GM21619 (cell line): Measurements from ENCODE around the gene ZSWIM2.
"Not testable (repeated sequence)": the region's sequence is repeated elsewhere in the genome, so short reads cannot be mapped to it uniquely, and the experiment has no call there.

ENCODE experiments used
- ATAC-seq: cut with Tn5 transposase; IDR thresholded peaks from one replicate; pipeline ENCODE4 v1.9.1; 2021; ENCODE audit not compliant: unreplicated experiment

ZSWIM2 gene

GRCh38 chr2:186848873-186849578 is at the start of gene ZSWIM2:
Gene ZSWIM2, minus strand, starts transcription at chr2:186849170. Its CDS starts 40 bp downstream, at chr2:186849130.
- peak; percentile 62 for ATAC-seq

DNA sequence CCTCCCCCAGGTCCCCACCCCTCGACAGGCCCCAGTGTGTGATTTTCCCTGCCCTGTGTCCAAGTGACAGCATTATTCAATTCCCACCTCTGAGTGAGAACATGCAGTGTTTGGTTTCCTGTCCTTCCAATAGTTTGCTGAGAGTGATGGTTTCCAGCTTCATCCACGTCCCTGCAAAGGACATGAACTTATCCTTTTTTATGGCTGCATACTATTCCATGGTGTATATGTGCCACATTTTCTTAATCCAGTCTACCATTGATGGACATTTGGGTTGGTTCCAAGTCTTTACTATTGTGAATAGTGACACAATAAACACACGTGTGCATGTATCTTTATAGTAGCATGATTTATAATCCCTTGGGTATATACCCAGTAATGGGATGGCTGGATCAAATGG is 47.2 kb upstream of the ZSWIM2 start:
- ATAC-seq, result not testable (repeated sequence)

DNA sequence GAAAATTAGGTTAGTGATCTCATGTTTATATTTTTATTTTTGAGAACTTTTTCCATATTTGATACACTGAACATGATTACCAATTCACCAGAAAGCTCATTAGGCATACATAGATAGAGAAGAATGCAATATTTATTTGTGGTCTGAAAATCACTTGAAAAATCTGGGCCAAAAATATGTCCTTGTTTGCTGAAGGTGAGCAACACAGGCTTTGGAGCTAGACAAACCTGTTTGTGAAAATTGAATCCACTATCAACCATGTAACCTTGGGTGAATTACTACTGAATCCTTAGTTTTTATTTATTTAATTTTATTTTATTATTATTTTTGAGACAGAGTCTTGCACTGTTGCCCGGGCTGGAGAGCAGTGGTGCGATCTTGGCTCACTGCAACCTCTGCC is 46.5 kb upstream of the ZSWIM2 start:
- no peak for ATAC-seq

DNA sequence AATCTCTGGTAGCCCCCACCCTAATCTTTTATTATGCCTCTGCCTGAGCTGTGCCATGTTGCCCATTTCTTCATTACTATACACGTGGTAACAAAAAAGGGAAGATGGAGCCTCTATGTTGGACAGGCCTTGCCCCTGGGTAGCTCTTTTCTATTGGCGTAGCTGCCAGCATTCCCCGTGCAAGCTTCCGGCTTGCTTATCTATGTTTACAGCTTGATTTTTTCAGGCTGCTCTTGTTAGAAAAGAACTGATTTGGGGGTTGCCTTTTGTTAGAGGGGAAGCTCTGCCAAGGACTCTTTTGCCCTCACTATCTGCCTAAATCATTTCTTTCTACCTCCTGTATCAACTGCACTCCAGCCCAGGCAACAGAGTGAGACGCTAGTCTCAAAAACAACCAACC is 45.5 kb upstream of the ZSWIM2 start:
- ATAC-seq, result no peak

- ATAC-seq, result no peak
Observed at GRCh38 chr2:186892821-186893220, 43.9 kb upstream of the ZSWIM2 start.

- ATAC-seq, result no peak
Observed at GRCh38 chr2:186891185-186891621, 42.2 kb upstream of the ZSWIM2 start.

DNA sequence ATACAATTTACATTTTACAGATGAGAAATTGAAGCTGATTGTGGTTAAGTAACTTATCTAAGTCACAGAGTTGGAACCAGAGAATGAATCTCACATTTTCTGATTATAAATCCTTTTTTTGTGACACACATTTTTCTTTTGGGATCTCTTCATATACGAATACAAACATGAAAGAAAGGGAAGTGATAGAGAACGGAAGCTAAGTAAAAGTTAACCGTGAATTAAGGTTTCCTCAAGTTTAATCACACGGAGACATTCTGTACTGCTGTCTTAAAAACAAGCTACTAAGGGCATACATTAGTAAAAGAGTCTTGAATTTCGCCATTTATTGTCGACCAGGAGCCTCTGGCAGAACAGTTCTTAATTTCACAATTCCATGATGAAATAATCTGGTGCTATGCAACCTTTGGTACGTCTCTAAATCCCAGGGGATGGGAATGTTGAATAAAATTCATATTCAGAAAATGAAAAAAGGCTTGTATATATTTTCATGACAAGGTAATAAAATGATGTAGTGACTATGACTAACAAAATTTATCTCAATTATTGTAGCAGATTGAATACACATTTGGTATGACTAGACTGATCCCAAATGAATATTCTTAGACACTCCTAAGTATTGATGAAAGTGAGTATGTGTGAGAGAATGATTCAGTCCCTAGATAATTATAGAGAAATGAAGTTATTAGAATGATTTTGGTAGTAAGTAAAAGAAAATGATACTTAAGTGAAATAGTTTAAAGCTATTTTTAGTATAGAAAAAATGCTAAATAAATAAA is 40.3 kb upstream of the ZSWIM2 start:
- no peak for ATAC-seq

- ATAC-seq, result peak; percentile 75
Observed at GRCh38 chr2:186887107-186888090, 38.4 kb upstream of the ZSWIM2 start.

DNA sequence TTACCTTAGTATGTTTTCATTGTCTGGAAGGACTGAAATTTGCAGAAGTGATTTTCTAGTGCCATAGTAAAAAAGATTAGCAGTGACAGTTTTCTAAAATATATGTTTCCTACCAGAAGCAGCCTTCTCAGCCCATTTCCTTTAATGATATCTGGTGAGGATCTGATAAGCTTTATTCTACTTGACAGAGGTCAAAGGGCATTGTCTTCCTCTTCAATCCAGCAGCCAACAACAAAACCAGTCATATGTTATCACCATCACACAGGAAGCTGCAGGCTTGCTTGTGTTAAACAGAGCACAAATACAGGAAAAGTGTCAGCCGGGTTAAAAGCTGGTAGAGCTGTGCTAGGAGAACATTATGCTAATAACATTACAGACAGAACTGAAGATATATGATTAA is 35.6 kb upstream of the ZSWIM2 start:
- ATAC-seq, result no peak

DNA sequence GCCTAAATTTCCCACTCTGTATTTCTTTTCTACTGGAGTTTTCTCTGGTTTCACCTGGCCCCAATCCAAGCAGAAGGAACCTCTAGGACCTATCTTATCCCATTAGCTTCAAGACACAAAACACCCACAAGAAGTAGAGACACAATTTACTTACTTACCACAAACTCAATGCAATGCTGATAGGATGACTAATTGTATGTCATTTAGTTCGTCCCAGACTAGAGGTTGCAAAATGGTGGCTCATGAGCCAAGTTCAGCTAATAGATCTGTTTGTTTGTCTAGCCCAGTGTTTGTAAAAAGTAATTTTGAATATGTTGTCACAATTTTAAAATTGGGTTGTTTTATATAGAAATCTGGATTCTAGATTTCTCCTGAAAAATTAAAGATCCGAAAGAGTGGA is 34.7 kb upstream of the ZSWIM2 start:
- no peak for ATAC-seq

GRCh38 chr2:186882511-186883071 is 33.6 kb upstream of the ZSWIM2 start:
- no peak for ATAC-seq

DNA sequence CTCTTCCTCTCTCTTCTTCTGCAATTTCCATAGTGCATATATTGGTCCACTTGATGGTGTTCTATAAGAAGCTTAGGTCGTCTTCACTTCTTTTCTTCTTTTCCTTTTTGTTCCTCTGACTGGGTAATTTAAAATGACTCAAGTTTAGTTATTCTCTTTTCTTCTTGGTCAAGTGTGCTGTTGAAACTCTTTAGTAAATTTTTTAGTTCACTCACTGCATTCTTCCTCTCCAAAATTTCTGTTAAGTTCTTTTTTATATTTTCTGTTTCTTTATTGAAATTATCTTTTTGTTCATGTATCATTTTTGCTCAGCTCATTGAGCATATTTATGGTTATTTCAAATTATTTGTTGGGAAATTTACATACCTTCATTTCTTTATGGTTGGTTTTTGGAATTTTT is 32.7 kb upstream of the ZSWIM2 start:
- ATAC-seq, result no peak

DNA sequence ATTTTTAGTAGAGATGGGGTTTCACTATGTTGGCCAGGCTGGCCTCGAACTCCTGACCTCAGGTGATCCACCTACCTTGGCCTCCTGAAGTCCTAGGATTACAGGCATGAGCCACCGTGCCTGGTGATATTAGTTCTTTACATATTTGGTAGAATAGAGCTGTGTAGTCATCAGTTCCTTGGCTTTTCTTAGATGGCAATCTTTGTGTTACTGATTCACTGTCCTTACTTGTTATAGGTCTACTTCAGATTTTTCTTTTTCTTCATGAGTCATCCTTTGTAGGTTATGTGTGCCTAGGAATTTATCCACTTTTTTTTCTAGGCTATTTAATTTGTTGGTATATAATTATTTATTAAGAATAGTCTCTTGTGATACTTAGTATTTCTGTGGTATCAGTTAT is 30.3 kb upstream of the ZSWIM2 start:
- no peak for ATAC-seq

DNA sequence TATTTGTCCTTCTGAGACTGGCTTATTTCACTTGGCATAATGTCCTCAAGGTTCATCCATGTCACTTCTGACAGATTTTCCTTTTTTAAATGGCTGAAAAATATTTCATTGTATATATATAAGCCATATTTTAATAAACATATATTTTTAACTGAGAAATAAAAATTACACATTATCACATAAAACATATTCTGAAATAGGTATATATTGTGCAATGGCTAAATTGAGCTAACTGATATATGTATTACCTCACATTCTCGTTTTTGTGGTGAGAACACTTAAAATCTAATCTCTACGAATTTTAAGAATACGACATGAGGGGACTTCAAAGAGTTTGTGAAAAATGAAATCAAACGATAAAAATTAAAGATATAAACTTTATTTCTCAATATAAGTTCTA is 25.7 kb upstream of the ZSWIM2 start:
- ATAC-seq, result no peak

- no peak for ATAC-seq
Observed at GRCh38 chr2:186871881-186872280, 22.9 kb upstream of the ZSWIM2 start.

DNA sequence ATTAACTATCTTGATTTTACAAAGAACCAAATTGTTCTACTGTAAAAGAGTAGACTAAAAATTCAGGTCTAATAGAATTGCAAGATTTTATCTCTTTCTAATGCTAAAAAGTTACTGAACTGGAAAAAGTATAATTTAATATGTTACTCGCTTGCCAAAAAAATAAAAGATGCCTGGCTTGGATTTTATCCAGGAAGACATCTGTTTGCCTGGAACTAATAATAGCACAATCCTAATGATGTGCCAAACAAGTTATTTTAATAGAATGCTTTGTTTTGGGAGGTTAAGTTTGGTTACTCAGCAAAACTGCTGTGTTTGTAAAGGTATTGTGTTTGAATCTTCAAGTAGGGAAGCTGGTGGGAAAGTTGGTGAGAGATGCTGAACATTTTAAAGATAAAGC is 19.4 kb upstream of the ZSWIM2 start:
- no peak for ATAC-seq

GRCh38 chr2:186862869-186863709 is 14.1 kb upstream of the ZSWIM2 start:
- ATAC-seq, result peak; percentile 63

- no peak for ATAC-seq
Observed at GRCh38 chr2:186855216-186855615, 6.2 kb upstream of the ZSWIM2 start.

- no peak for ATAC-seq
Observed at GRCh38 chr2:186853951-186854350, 5.0 kb upstream of the ZSWIM2 start.

- ATAC-seq, result no peak
Observed at GRCh38 chr2:186852508-186852907, 3.5 kb upstream of the ZSWIM2 start.
